H1 (cell line): ENCODE measurements around the gene TMEM185B. TPM values are rescaled to one million over a fixed set of nuclear protein-coding genes. Genes with fewer than 3 reads are reported as not detected.

Experiments used
- CBX5 ChIP-seq: fragments of 300-800, 300-1000 bp; sonication (generic); IDR thresholded peaks from 2 replicates; pipeline ENCODE4 v1.7.1; 2016; ENCODE audit warnings: antibody characterized with exemption, low read length, low read depth
- KDM1A ChIP-seq: fragments of 200-600, 300-600 bp; sonication (generic); IDR thresholded peaks from 2 replicates; pipeline ENCODE4 v1.7.1; 2016; ENCODE audit warnings: mild to moderate bottlenecking, low read length, borderline replicate concordance
- KDM4A ChIP-seq: IDR thresholded peaks from one replicate; pipeline ENCODE4 v1.7.1; 2012; ENCODE audit warnings: low read depth, mild to moderate bottlenecking, moderate library complexity, low read length, inconsistent platforms; ENCODE audit not compliant: severe bottlenecking
- KDM5A ChIP-seq: fragments of 200-600 bp; IDR thresholded peaks from 2 replicates; pipeline ENCODE4 v1.7.1; 2012; ENCODE audit warnings: mild to moderate bottlenecking, low read length, inconsistent platforms, mixed read lengths
- RAD21 ChIP-seq, 2 experiments: IDR thresholded peaks in 1 of 2; conservative IDR thresholded peaks in 1 of 2; 2 replicates each; pipeline ENCODE4 v1.6.1; 2011; ENCODE audit warnings: low read depth in 2 of 2, low read length in 2 of 2, improper control_type of control experiment in 1 of 2, inconsistent platforms in 1 of 2, mild to moderate bottlenecking in 1 of 2, moderate library complexity in 1 of 2
- RBBP5 ChIP-seq: IDR thresholded peaks from 2 replicates; pipeline ENCODE4 v1.7.1; 2012; ENCODE audit warnings: low read depth, mild to moderate bottlenecking, inconsistent platforms, low read length, moderate library complexity, borderline replicate concordance
- RXRA ChIP-seq: IDR thresholded peaks from 2 replicates; pipeline ENCODE4 v1.6.1; 2011; ENCODE audit warnings: low read depth, mild to moderate bottlenecking, low read length, moderate library complexity; ENCODE audit not compliant: insufficient read depth
- SAP30 ChIP-seq: fragments of 300-600 bp; sonication (generic); IDR thresholded peaks from 2 replicates; pipeline ENCODE4 v1.7.1; 2012; ENCODE audit warnings: low read length, moderate library complexity, mild to moderate bottlenecking, inconsistent platforms; ENCODE audit not compliant: insufficient read depth, insufficient replicate concordance
- polyA plus RNA-seq, 7 experiments: library from polyadenylated mRNA; depleted of rRNA in 3 of 7; stranded (reverse) in 5 of 7; unstranded in 2 of 7; fragments of >200 nt in 5 of 7; fragments of 200-250 nt in 2 of 7; gene quantifications; 1 replicate in 5 of 7; 2 replicates in 1 of 7; 4 replicates in 1 of 7; pipeline versions ENCODE4 v1.2.1 to v1.2.3, GENCODE V29; 2011 to 2013; ENCODE audit warnings: missing spikeins in 2 of 7, mixed read lengths in 2 of 7
- total RNA-seq: library from RNA; stranded (reverse); fragmentation: NEBNext Ultra II Directional; extraction: Animal tissue kit (Norgen Biotek cat#: 25700); gene quantifications from 2 replicates; pipeline ENCODE4 v1.2.1, GENCODE V29; 2021

The TMEM185B gene
- total and polyA plus RNA-seq, 2 of the 8 experiments (the other 6 are each of a cell fraction or from before 2014, with no cell fraction given), result 13.5 to 14.0 TPM

GRCh38 chr2:120250640-120251039 is 27.4 kb upstream of the TMEM185B start (continued):
- TF ChIP-seq KDM5A (no peak), KDM1A (no peak), RBBP5 (no peak), RAD21 (IDR thresholded peaks at IDR 0.05 in 1 of 2, conservative IDR thresholded peaks at IDR 0.05 in 1 of 2; ENCODE audit: low read depth in 2 of 2, low read length in 2 of 2) (no peak), CBX5 (no peak), SAP30 (no peak), KDM4A (no peak), RXRA (no peak)
